ENCODE data around the gene SEMA5A. TPM values are rescaled to one million over a fixed set of nuclear protein-coding genes. Genes with fewer than 3 reads are reported as not detected.

Gene SEMA5A
- total RNA-seq, 1 donor from 2014 or later: 2.2 TPM

DNA sequence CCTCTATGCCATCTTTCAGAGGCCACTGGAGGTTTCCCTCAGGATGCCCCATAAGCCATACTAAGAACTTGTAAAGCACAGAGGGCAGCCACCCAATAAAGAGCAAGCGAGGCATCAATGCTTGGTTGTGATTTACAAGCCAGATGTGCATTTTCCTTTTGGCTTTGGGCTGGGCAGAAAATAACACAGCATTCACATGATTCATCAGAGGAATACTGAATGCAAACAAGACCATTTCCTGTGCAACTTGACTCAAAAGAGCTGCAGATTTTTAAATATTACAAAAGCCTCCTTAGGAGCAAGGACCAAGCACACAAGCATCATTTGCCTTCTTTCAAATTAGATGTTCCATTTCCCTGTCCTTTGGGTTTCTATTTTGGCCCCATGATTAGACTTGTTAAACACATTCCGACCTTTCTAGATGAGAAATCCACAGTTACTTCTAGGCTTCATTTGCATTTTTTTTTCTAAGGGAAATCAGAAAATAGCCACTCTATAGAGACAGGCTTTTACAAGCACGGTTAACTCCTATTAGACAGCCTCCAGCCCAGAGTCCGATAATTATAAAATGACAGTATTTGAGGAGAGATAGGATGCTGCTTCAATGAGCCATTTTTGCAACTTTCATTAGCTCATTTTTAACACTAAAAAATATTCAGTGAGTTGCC lies 207.8 kb downstream of the SEMA5A start:
- DNase-seq (ENCODE audit: low read depth): peak; percentile 23

DNA sequence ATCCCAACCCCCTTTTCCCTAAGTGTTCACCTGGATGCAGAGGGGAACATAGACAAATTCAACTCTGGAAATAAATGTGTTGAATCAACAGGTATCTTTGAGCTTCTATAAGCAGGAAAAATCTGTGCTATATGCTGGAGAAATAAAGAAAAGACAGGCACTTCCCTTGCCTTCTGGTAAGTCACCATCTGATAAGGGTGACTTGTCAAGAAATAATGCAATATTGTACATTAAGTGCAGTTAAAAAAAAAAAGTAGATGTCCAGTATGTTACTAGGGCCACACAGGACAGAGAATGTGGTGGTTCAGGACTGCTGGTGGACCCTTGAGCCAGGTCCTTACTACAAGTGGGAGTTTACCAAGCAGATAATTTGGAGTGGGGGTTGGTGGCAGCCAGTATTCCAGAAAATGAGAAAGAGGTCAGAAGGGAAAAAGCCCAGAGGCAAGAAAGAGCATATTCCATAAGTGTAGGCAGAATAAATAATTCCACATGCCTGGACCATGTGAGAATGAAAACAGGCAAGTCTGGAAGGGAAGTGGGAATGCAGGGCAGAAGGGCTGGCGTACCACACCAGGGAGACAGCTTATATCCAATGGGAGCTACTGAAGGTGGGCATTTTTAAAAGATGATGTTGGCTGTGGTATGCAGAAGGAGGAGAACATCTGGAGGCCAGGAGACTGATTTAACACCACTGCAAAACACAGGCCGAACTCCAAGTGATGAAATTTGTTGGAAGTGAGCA lies 209.9 kb downstream of the SEMA5A start:
- no peak for DNase-seq (ENCODE audit: low read depth)

DNA sequence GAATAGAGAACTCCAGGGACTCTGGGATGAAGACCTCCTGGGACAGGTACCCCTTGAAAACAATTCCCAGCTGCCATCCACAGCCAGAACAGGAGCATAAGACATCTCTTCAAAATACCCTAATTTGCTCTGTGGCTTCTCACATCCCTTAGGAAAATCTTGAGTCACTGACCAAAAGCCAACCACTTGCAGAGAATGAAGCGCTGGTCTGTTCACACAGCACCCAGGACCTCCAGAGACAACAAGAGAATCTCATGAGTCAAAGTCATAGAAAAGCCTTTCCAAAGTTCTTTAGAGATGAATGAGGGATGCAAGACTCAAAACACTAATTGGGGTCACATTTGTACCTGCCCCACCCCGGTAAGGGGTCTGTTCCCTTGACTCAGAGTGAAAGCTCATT lies 210.6 kb downstream of the SEMA5A start:
- DNase-seq (ENCODE audit: low read depth): no peak

DNA sequence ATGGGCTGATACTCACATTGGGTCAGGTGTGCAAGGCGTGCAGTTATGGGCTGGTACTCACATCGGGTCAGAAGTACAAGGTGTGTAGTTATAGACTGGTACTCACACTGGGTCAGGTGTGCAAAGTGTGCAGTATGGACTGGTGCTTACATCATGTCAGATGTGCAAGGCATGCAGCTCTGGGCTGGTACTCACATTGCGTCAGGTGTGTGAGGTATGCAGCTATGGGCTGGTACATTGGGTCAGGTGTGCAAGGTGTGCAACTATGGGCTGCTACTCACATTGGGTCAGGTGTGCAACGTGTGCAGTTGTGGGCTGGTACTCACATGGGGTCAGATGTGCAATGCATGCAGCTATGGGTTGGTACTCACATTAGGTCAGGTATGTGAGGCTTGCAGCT lies 213.8 kb downstream of the SEMA5A start:
- DNase-seq (ENCODE audit: low read depth): no peak

DNA sequence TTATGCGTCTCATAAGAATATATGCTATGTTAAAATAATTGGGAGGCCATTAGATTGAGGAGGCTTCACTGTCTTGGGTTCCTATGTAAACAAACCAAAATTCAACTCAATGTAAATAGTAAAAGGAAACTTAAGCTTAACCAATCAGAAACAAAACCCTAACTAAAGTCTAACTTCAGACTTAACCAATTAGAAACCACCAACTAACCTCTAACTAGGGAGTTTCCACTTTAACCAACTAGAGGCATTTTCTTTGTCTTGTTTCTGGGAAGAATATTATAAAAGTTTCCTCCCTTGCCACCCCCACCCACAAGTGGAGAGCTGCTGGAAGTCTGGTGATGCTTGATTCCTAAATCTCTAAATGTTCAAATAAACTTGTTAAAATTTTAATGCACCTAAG lies 214.5 kb downstream of the SEMA5A start:
- DNase-seq (ENCODE audit: low read depth): no peak

DNA sequence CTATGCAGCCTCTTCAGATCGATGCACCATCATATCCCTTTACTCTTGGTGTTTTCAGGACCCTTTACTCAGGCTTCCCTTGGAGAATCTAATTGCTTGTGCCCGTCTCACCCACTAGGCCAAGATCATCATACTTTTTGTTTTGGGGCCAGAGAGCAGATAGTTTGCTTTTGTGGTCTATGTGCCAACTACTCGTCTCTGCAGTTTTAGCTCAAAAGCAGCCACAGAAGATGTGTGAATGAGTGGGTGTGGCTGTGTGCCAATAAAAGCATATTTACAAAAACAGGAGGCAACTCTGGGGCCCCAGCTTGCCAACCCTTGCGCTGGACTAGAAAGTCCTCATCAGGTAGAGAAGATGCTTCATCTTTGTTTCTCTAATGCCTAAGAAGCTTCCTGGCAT lies 216.8 kb downstream of the SEMA5A start:
- peak; percentile 25 for DNase-seq (ENCODE audit: low read depth)

DNA sequence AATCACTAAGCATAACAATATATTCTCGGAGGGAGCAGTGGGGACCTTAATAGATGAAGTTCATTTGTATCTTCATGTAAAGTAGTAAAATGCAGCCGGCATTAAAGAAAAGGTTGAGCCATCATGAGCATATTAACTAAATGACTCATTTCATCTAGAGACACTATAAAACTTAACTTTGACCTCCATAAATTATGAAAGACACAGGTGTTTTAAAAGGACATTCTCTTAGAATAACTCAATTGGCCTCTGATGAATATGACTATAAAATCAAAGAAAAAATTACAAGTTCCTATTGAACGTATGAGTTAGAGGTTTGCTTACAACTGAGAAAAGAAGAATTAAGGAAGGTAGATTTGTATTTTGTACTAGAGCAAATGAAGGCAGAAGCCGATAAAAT lies 220.3 kb downstream of the SEMA5A start:
- DNase-seq (ENCODE audit: low read depth): no peak

DNA sequence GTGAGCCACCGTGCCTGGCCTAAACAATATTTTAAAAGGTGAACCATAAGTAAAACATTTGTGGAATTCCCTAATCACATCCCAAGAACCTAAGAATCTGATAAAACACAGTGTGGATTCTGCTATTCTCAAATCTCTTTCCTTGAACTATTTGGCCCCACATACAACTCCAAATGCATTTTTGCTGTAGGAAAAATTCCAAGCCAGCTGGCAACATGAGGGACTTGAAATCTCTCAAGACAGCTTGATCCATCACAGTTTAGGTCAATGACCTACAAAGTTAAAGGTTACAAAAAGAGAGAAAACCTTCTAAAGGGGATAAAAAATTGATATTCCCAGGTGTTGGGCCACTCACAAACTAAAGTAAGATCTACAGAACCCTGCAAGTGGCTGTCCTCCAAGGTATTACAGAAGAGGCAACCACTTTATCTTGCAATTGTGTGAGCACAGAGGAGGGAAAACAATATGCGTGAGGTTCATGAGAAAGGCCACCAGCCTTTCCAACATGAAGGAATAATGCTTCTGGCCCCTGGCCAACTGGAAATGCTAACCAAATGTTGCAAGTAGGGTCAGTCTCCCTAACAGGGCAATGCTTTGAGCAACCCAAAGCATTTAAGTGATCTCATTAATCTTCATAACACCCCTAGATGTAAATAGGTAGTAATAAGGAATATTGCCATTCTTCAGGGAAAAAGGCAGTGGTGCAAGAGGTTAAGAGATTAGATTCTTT lies 221.4 kb downstream of the SEMA5A start:
- DNase-seq (ENCODE audit: low read depth): peak; percentile 21

DNA sequence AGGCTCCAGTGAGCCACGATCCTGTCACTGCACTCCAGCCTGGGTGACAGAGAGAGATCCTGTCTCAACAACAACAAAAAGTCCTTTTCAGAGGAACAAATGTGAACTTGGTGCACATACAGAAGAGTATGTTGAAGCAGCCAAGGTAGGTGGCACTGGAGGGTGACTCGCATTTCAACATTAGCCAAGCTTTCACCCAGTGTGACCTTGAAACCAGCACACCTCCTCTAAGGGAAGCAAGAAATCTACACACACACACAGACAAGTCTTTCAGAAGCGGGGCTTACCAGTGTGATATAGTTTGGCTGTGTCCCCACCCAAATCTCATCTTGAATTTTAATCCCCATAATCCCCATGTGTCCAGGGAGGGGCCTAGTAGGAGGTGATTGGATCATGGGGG lies 225.2 kb downstream of the SEMA5A start:
- DNase-seq (ENCODE audit: low read depth): no peak

DNA sequence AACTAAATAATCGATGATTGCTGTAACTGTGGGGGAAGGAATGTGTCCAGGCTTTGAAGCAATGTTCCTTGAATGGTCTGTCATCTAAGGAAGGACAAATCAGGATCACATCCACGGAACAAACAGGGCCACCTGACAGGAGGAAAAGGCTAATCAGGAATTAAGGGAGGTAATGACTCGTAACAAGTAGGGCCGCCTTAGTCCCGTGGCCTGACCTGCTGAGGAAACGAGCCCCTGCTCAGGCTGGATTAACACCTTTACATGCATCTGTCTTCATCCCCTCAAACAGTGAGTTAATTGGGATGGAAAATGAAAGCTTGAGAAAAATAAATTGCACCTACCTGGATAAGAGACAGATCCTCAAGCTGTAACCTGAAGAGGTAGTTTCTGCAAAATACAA lies 227.8 kb downstream of the SEMA5A start:
- DNase-seq (ENCODE audit: low read depth): no peak

DNA sequence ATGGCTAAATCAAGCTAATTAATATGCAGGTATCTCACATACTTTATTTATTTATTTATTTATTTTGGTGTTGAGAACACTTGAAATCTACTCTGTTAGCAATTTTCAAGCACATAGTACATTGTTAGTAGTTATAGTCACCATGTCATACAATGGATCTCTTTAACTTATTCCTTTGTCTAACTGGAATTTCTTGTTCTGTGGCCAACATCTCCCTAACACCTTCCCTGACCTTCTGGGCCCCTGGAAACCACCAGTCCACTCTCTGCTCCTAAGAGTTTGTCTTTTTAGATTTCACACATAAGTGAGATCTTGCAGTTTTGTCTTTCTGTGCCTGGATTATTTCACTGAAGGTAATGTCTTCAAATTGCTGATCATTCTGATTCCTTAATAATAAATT lies 229.1 kb downstream of the SEMA5A start:
- no peak for DNase-seq (ENCODE audit: low read depth)

DNA sequence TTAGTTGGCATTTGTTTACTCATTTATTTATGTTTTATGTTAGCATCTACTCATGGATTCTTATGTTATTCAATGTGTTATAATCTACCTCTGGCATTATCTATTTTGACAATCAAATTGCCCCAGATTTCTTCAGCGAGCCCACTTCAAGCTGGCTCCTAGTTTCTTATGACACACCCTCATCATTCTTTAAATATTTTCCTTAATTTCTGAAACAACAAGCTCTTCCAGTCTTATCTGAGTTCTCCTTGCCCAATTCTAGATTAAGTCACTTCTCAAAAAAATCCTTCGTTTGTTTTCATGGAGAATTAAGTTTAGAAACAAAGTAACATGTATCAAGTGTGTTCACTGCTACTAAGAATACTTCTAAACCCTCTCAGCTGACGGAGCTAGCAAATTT lies 229.8 kb downstream of the SEMA5A start:
- DNase-seq (ENCODE audit: low read depth): no peak

DNA sequence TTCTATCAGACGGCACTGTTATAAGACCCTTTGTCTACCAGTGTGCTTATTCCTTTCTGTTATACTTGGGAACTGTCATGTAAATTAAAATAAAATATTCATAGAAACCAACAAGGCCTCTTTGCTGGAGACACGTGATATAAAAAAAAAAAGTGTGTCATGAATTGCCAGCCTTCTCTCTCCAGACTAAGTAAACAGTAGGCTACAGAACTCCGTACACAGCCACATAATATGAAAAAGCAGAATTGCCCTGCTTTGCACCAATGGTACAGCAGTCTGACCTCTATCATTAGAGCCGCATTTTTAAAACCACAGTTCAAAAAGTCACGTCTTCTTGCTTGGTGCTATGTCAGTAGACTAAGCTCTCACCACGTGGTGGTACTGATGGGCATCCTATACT lies 231.3 kb downstream of the SEMA5A start:
- no peak for DNase-seq (ENCODE audit: low read depth)

DNA sequence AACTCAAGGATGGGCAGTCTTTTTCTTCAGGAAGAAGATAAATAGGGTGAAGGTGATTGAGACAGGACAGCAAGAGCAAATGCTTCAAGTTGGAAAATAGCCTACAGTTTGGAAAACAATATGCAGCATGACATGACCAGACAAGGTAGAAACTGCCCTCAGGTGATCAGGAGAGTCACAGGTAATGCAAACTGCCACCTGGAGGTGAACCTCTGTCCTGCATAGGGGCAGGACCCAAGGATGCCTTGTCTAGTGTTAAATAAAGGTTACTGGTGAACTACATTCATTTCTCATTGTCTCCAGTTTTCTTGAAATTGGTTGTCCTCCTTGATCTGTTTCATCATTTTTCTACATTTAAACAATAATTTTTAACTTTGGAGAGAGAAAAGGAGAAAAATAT lies 232.1 kb downstream of the SEMA5A start:
- no peak for DNase-seq (ENCODE audit: low read depth)

DNA sequence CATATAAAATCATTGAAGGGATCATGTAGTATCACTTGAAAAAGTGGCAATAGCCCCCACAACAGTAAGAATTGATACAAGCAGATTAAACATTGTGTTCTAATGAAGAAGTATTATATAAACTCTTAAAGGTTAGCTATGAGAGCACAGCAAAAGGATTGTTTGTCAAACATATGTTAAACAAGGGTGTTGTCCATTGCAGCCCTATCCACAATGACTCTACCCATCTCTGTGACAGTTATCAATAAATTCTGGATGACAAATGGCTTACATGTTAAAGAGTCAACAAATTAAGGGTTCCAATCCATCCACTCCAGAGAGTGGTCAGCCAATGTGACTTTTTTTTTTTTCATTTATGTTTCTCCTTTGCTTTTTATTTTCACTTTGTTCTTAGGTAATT lies 238.7 kb downstream of the SEMA5A start:
- DNase-seq (ENCODE audit: low read depth): no peak

DNA sequence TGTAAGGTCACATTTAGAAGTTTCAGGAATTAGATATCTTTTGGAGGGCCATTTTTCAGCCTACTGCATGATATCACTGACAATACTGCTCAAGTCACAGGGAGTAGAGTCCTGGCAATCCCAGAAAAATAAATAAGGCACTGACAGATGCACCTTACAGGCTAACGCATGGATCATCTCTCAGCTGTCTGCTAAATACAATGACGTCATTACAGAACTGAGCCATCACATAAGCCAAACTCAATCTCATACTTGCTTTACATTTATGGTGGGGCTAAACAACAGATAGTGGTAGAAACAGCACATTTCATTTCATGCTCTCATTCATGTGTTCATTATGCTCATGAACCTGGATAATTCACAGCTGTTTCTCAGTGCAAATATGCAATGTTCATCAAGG lies 243.7 kb downstream of the SEMA5A start:
- no peak for DNase-seq (ENCODE audit: low read depth)

DNA sequence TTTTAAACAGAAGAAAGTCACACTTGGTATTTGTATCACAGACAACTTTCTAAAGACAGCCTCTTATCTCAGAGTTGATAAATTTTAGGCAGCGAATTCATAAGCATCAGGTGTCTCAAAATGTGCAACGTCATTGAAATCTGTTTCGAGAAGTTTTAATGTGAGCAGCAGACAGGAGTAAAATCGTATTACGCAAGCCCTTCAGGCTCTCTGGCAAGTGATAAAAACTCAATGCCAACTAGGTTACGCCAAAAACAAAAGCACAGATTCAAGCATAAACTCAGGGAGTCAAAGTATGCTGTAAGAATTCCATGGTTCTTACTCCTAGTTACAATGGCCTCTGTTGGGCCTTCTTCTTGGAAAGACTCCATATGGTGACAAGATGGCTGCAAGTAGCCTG lies 244.7 kb downstream of the SEMA5A start:
- no peak for DNase-seq (ENCODE audit: low read depth)

DNA sequence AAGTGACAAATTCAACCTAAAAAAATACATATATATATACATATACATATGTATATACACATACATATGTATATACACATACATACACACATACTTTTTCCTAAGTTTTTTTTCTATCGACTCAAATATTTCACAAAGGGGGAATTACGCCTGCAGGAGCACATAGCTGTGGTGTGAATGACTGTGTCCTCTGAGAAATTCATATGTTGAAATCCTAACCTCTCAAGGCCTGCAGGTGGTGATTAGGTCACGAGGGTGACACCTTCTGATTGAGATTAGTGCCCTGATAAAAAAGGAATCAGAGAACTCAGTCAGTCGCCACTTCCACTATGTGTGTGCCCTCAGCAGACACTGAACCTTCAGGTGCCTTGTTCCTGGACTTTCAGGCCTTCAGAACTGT lies 248.7 kb downstream of the SEMA5A start:
- DNase-seq (ENCODE audit: low read depth): no peak

DNA sequence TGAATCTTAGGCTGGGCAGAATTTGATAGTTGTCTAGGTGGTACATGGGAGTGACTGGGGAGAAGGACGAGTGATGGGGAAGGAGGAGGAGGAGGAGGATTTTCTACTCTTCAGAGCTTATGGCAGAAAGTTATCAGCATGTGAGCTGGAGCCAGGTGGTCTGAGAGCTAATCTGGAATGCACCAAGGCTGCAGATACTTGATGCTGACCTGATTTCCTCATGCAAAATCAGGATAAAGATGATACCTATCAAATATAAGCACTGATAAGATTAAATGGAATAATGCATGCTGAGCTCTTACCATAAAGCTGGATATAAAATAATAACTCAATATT lies 250.4 kb downstream of the SEMA5A start:
- DNase-seq (ENCODE audit: low read depth): no peak

DNA sequence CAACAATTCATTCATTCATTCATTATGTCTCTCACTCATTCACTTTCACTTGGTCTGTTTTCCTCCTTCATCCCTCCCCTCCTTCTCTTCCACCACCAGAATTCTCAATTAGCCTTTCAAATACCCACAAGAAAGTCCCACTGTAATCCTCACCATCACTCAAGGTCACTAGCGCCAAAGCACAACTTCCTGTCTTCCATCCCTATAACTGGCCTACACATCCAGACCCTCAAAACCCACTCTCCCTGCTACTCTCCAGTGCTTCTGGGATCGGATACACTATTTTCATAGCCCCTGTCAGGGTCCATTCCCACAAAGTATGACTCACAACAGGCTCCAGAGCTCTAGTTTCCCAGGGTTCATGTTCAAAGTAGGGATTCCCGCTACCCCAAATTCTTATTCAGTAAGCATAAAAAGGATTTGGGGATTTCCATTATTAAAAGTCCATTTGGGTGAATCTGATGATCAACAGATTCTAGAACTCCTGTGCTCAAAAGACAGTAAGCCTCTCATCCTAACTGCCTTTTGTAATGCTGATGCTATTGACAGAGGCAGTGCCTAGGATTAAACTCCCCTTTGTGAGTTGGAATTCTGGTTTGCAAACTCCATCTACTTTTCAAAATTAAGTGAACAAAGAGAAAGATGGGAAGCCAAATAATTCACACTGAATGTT lies 250.9 kb downstream of the SEMA5A start:
- DNase-seq (ENCODE audit: low read depth): no peak

DNA sequence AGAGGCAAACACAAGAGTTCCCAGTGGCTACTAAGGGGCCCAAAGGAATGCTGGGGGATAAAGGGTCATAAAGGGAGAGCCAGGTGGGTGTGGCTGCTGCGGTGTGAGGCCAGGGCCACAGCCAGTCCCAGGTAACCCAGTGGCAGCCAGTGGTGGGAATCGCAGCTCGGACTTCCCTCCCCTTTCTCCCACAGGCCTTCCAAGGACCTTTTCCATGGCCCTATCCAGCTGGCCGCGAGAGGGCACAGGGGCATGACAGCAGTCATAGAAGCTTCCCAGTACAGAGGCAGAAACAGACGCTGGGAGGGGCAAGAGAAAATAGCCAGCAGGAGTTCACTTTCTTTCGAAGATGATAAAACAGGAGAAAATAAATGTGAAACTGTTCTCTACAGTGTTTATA lies 257.6 kb downstream of the SEMA5A start:
- no peak for DNase-seq (ENCODE audit: low read depth)

DNA sequence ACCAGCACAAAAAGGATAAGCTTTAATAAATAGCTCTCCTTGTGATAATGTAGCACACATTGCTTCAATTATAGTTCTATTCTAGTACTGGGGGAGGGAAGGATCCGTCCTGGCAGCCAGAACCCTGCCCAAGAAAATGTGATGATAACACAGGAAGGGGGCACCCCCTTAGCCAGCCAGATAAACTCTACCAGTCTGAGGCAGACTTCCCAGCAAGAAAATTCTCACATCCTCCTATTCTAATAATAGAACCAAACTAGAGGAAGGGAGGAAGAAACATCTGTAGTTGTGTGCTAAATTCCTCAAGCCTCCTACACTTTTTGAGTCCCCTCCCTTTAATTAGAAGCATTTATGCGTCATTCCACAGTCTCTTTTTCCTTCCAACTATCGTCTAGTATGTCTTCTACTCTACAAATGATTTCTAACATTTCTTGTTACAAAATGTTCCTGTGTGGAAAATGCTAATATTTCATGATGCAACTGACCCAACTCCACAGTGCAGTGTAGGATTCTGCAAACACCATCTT lies 261.0 kb downstream of the SEMA5A start:
- peak; percentile 47 for DNase-seq (ENCODE audit: low read depth)
